PC-3 (cell line): ENCODE results near the gene SOCS6. TPM values are rescaled to one million over a fixed set of nuclear protein-coding genes. Genes with fewer than 3 reads are reported as not detected.

Source experiments
- ATAC-seq: fragments of 200-7000 bp; cut with Tn5 transposase; 2 replicates; pipeline ENCODE4 v1.9.1; 2020; ENCODE audit warnings: mild to moderate bottlenecking, moderate library complexity
- BruUV-seq: library from RNA; stranded (reverse); fragments of 400-500 nt; replicated peaks from 2 replicates; lab custom pipeline; 2021; lab: Mats Ljungman, UMichigan
- CTCF ChIA-PET: fragments of 300-600 bp; sonication (Branson Sonifier 250); formaldehyde crosslinking; loops from one replicate; lab custom pipeline; 2022; ENCODE audit warnings: antibody characterized with exemption; lab: Charles Lee
- POLR2A ChIA-PET: fragments of 300-600 bp; sonication (Branson Sonifier 250); formaldehyde crosslinking; loops from one replicate; lab custom pipeline; 2022; ENCODE audit warnings: antibody characterized with exemption; ENCODE audit not compliant: unreplicated experiment; lab: Charles Lee
- DNase-seq: peaks from one replicate; pipeline ENCODE4 v3.0.0-alpha.2; 2015
- H2AFZ ChIP-seq: fragments of 300-600 bp; sonication (generic); 2 replicates; pipeline ENCODE4 v1.6.0; 2016; ENCODE audit warnings: antibody characterized with exemption, low read length
- H3F3A ChIP-seq: fragments of 300-600 bp; sonication (generic); one replicate; pipeline ENCODE4 v1.6.0; 2017; ENCODE audit warnings: antibody characterized with exemption, low read length, control low read depth, mild to moderate bottlenecking; ENCODE audit not compliant: unreplicated experiment
- H3K27ac ChIP-seq: fragments of 300-600 bp; sonication (generic); 2 replicates; pipeline ENCODE4 v1.5.1; 2016; ENCODE audit warnings: mild to moderate bottlenecking, low read length
- H3K27me3 ChIP-seq: fragments of 300-600 bp; sonication (generic); 2 replicates; pipeline ENCODE4 v1.6.1; 2016; ENCODE audit warnings: low read length, mixed read lengths
- H3K36me3 ChIP-seq: fragments of 300-600 bp; sonication (generic); 2 replicates; pipeline ENCODE4 v1.6.1; 2016; ENCODE audit warnings: low read depth, mixed run types, low read length, mixed read lengths
- H3K4me1 ChIP-seq: fragments of 300-600 bp; sonication (generic); 2 replicates; pipeline ENCODE4 v1.5.1; 2016; ENCODE audit warnings: low read length; ENCODE audit not compliant: insufficient read depth
- H3K4me2 ChIP-seq: fragments of 300-600 bp; sonication (generic); 2 replicates; pipeline ENCODE4 v1.6.0; 2016; ENCODE audit warnings: low read length
- H3K4me3 ChIP-seq: fragments of 300-600 bp; sonication (generic); 2 replicates; pipeline ENCODE4 v1.5.1; 2016; ENCODE audit warnings: mild to moderate bottlenecking, low read length, mixed read lengths
- H3K79me2 ChIP-seq: fragments of 300-600 bp; sonication (generic); 2 replicates; pipeline ENCODE4 v1.6.1; 2017; ENCODE audit warnings: low read length, mixed read lengths
- H3K9ac ChIP-seq: fragments of 300-600 bp; sonication (generic); 2 replicates; pipeline ENCODE4 v1.6.0; 2016; ENCODE audit warnings: mild to moderate bottlenecking, low read length
- H3K9me2 ChIP-seq: fragments of 300-600 bp; sonication (generic); replicated peaks from 2 replicates; pipeline ENCODE4 v1.6.1; 2016; ENCODE audit warnings: mixed run types, low read length, mixed read lengths
- H3K9me3 ChIP-seq: fragments of 300-600 bp; sonication (generic); 2 replicates; pipeline ENCODE4 v1.6.1; 2016; ENCODE audit warnings: low read length, mixed read lengths
- H4K20me1 ChIP-seq: fragments of 300-600 bp; sonication (generic); 2 replicates; pipeline ENCODE4 v1.6.1; 2016; ENCODE audit warnings: low read length, mixed read lengths
- EZH2 ChIP-seq: fragments of 300-600 bp; sonication (generic); IDR thresholded peaks from one replicate; pipeline ENCODE4 v1.6.1; 2017; ENCODE audit warnings: antibody characterized with exemption, mild to moderate bottlenecking, low read length; ENCODE audit not compliant: unreplicated experiment
- EZH2phosphoT487 ChIP-seq: fragments of 300-600 bp; sonication (generic); IDR thresholded peaks from 2 replicates; pipeline ENCODE4 v1.6.1; 2018; ENCODE audit warnings: mild to moderate bottlenecking, antibody characterized with exemption, low read length, borderline replicate concordance
- intact Hi-C: fragments of 100-400 bp; cut with micrococcal nuclease; formaldehyde crosslinking; loops from 2 replicates; pipeline ENCODE4 v1.9.0; 2023
- total RNA-seq: library from RNA; depleted of rRNA; stranded (reverse); fragments of >200 nt; gene quantifications from 2 replicates; pipeline ENCODE4 v1.2.3, GENCODE V29; 2014
- TF ChIP-seq, protein P1 (sequence below): fragments of 300-600 bp; sonication (generic); conservative IDR thresholded peaks from 2 replicates; pipeline ENCODE4 v1.5.1; 2017; ENCODE audit warnings: antibody characterized with exemption, low read depth, mild to moderate bottlenecking, low read length

Gene SOCS6
- total RNA-seq, 1 experiment from 2014 or later = 17.9 TPM

DNA sequence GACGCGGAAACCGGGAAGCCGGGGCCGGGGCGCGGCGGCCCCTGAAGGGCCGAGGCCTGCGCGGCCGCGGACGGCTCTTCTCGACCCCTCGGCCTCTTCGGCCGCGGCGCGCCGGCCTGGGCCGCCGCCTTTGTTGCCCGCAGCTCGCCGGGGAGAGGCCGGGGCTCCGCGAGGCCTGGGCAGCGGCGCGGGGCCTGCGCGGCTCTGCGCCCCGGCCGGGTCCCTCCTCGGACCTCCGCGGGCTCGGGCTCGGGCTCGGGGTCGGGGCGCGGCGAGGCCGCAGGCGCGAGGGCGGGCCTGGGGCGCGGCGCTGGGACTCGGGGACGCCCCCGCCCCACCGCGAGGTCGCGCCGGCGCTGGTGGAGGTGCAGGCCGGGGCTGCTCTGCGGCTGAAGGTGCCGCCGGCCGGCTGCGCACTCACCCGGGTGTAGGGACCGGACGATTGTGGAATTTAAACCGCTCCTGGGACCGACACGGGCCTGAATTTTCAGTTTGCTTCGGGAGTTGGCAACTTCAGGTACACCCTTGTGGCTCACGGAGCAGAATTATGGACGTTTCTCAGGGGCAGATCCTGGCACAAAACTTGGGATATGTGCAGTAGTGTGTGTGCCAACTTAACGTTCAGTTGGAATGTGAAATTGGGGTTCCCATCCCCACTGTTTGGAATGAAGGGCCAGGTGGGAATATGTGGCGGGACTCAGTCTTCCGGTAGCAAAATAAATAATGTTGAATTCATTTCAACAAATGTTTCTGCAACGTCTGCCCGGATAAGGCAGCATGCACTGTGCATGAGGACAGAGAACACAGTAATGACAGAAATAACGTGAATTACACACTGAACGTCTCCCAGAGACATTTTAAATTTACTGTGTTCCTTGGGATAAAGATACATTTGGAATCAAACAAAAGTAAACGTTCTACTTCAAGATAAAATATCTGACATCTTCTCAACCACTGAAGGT, 787 bp downstream of the SOCS6 start:
- peaks cover 43% of the 10 kb centered on the region for H4K20me1 ChIP-seq
- H3K9ac ChIP-seq = peak overlapping the region; percentile 91
- peaks cover 57% of the 10 kb centered on the region for H3K79me2 ChIP-seq
- no peaks in the 10 kb centered on the region for H3K9me3 ChIP-seq
- peak overlapping the region; percentile 86 for H3K4me3 ChIP-seq
- peak overlapping the region; percentile 60 for H3K27ac ChIP-seq
- TF ChIP-seq EZH2phosphoT487 = no peak
- TF ChIP-seq, protein P1, sequence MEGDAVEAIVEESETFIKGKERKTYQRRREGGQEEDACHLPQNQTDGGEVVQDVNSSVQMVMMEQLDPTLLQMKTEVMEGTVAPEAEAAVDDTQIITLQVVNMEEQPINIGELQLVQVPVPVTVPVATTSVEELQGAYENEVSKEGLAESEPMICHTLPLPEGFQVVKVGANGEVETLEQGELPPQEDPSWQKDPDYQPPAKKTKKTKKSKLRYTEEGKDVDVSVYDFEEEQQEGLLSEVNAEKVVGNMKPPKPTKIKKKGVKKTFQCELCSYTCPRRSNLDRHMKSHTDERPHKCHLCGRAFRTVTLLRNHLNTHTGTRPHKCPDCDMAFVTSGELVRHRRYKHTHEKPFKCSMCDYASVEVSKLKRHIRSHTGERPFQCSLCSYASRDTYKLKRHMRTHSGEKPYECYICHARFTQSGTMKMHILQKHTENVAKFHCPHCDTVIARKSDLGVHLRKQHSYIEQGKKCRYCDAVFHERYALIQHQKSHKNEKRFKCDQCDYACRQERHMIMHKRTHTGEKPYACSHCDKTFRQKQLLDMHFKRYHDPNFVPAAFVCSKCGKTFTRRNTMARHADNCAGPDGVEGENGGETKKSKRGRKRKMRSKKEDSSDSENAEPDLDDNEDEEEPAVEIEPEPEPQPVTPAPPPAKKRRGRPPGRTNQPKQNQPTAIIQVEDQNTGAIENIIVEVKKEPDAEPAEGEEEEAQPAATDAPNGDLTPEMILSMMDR = no peak
- TF ChIP-seq EZH2 = no peak
- H2AFZ ChIP-seq = no peak overlapping the region
- TSS peak; percentile 40 for BruUV-seq
- DNase-seq = peak; percentile 26
- peaks cover 5% of the 10 kb centered on the region for H3F3A ChIP-seq
- intact Hi-C loops = loop anchor here (1.0 to 5.0 kb wide), 3 partner anchors 43 to 145 kb away; partner anchors contain the start of gene RTTN
- peak; percentile 55 for ATAC-seq
- peak overlapping the region; percentile 84 for H3K4me2 ChIP-seq
- H3K36me3 ChIP-seq = 0 out of 2 replicates have a peak, but pooled peaks cover 11% of the 10 kb centered on the region
- no peaks in the 10 kb centered on the region for H3K9me2 ChIP-seq
- H3K27me3 ChIP-seq = no peaks in the 10 kb centered on the region
- ChIA-PET POLR2A (interaction anchor here (0.7 kb wide), 1 partner anchor 67 kb away, joined by 3 read pairs; no protein-coding TSS in a partner anchor), CTCF (interaction anchor here (0.6 kb wide), 1 partner anchor 98 kb away, joined by 3 read pairs; no protein-coding TSS in a partner anchor)
- peaks cover 35% of the 10 kb centered on the region for H3K4me1 ChIP-seq

DNA sequence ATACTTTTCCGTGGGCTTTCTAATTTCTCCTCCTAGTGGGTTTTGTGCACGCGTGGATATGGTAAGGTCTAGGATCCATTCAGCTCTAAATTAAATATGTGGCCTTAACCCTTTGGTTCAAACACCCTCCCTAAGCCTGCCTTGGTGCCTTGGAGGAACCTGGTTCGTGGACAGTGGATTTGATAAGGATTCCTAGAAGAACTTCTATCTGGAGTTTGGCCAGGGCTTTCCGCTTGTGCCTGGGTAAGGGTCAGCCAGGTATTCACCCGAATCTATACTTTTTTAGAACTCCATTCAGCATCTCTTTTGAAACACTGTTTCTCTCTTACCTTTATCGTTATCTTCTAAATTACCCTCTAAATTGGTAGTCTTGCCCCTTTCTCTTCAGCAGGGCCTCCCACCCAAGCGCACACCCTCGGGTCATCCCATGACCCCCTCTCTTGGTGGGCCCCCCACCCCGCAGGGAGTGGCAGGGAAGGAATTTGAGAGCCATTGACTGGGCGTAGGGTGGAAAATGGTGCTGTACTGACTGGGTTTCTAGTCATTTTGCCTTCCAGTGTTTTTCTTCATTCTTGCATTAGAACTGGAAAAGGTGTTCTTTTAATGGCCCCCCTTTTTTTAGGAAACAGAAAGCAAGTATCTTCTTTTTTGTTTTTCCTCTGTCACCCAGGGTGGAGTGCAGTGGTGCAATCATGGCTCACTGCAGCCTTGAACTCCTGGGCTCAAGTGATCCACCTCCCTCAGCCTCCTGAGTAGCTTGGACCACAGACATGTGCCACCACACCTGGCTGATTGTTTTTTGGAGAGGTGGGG, 1.8 kb downstream of the SOCS6 start:
- Histone ChIP-seq H3K9ac (peak overlapping the region; percentile 91), H3K9me2 (no peaks in the 10 kb centered on the region), H3K27ac (peak overlapping the region; percentile 60; the same call in 1 of the 2 replicates), H3K27me3 (no peaks in the 10 kb centered on the region), H3F3A (no peaks in the 10 kb centered on the region), H4K20me1 (peaks cover 53% of the 10 kb centered on the region), H3K79me2 (peaks cover 68% of the 10 kb centered on the region), H2AFZ (no peak overlapping the region), H3K4me2 (peak overlapping the region; percentile 84), H3K4me3 (peak overlapping the region; percentile 86), H3K4me1 (peaks cover 35% of the 10 kb centered on the region), H3K36me3 (0 out of 2 replicates have a peak, but pooled peaks cover 11% of the 10 kb centered on the region), H3K9me3 (no peaks in the 10 kb centered on the region)
- BruUV-seq = no TSS peak
- DNase-seq (no peak), ATAC-seq (no peak)
- no peak for TF ChIP-seq EZH2
- TF ChIP-seq, protein P1 = no peak
- no peak for TF ChIP-seq EZH2phosphoT487
- ChIA-PET POLR2A (no interaction called here), CTCF (interaction anchor here (0.6 kb wide), 2 partner anchors 97 to 164 kb away, joined by 3 read pairs; no protein-coding TSS in a partner anchor)
- intact Hi-C loops = loop anchor here (1.0 to 5.0 kb wide), 2 partner anchors 42 to 144 kb away; no protein-coding TSS in a partner anchor
